H9 (cell line): Measurements from ENCODE around the gene PPCDC. TPM values are rescaled to one million over a fixed set of nuclear protein-coding genes. Genes with fewer than 3 reads are reported as not detected.

Experiments used
- DNase-seq: peaks from one replicate; pipeline ENCODE4 v3.0.0-alpha.2; 2017
- H2AFZ ChIP-seq: one replicate; pipeline ENCODE4 v1.6.1; 2013; ENCODE audit warnings: mild to moderate bottlenecking, low read length, control low read depth, moderate library complexity
- H2AK5ac ChIP-seq: 2 replicates; pipeline ENCODE4 v1.6.1; 2013; ENCODE audit warnings: low read length, control low read depth, mixed read lengths; ENCODE audit not compliant: insufficient read length
- H2BK120ac ChIP-seq: one replicate; pipeline ENCODE4 v1.6.1; 2013; ENCODE audit warnings: low read depth, mild to moderate bottlenecking, low read length, control low read depth, inconsistent platforms; ENCODE audit not compliant: poor library complexity, severe bottlenecking
- H2BK12ac ChIP-seq: 2 replicates; pipeline ENCODE4 v1.6.1; 2013; ENCODE audit warnings: low read length, control low read depth, mixed read lengths, low read depth; ENCODE audit not compliant: insufficient read length
- H2BK15ac ChIP-seq: 2 replicates; pipeline ENCODE4 v1.6.1; 2013; ENCODE audit warnings: low read depth, low read length, control low read depth
- H2BK20ac ChIP-seq: one replicate; pipeline ENCODE4 v1.6.1; 2013; ENCODE audit warnings: low read depth, mild to moderate bottlenecking, low read length, control low read depth, inconsistent platforms; ENCODE audit not compliant: poor library complexity, severe bottlenecking
- H2BK5ac ChIP-seq: 2 replicates; pipeline ENCODE4 v1.6.1; 2013; ENCODE audit warnings: low read length, control low read depth, mixed read lengths; ENCODE audit not compliant: insufficient read length
- H3K14ac ChIP-seq: 2 replicates; pipeline ENCODE4 v1.6.1; 2013; ENCODE audit warnings: low read length, control low read depth; ENCODE audit not compliant: insufficient read depth
- H3K18ac ChIP-seq: 2 replicates; pipeline ENCODE4 v1.6.1; 2013; ENCODE audit warnings: low read depth, mild to moderate bottlenecking, mixed read lengths, low read length, control low read depth; ENCODE audit not compliant: insufficient read length
- H3K23ac ChIP-seq: 2 replicates; pipeline ENCODE4 v1.6.1; 2013; ENCODE audit warnings: low read length, control low read depth, mixed read lengths, low read depth; ENCODE audit not compliant: insufficient read length
- H3K23me2 ChIP-seq: 2 replicates; pipeline ENCODE4 v1.6.1; 2013; ENCODE audit warnings: low read depth, mild to moderate bottlenecking, mixed read lengths, low read length, control low read depth; ENCODE audit not compliant: insufficient read length, poor library complexity, severe bottlenecking
- H3K27ac ChIP-seq: 2 replicates; pipeline ENCODE4 v1.5.1; 2013; ENCODE audit warnings: low read length, control low read depth, mixed read lengths, low read depth; ENCODE audit not compliant: insufficient read length
- H3K27me3 ChIP-seq: 2 replicates; pipeline ENCODE4 v1.6.1; 2013; ENCODE audit warnings: low read length, control low read depth, inconsistent platforms; ENCODE audit not compliant: insufficient read depth
- H3K4ac ChIP-seq: 2 replicates; pipeline ENCODE4 v1.6.1; 2013; ENCODE audit warnings: low read depth, mild to moderate bottlenecking, control low read depth, inconsistent platforms, low read length, moderate library complexity
- H3K4me1 ChIP-seq: 2 replicates; pipeline ENCODE4 v1.6.1; 2013; ENCODE audit warnings: low read length, control low read depth, inconsistent platforms; ENCODE audit not compliant: insufficient read depth
- H3K4me2 ChIP-seq: 2 replicates; pipeline ENCODE4 v1.6.1; 2013; ENCODE audit warnings: low read length, control low read depth, mixed read lengths; ENCODE audit not compliant: insufficient read length, insufficient read depth
- H3K56ac ChIP-seq: 2 replicates; pipeline ENCODE4 v1.6.1; 2013; ENCODE audit warnings: low read depth, mild to moderate bottlenecking, mixed read lengths, low read length, control low read depth; ENCODE audit not compliant: insufficient read length
- H3K79me1 ChIP-seq: 2 replicates; pipeline ENCODE4 v1.6.1; 2013; ENCODE audit warnings: low read depth, mild to moderate bottlenecking, moderate library complexity, low read length, control low read depth, inconsistent platforms; ENCODE audit not compliant: insufficient read depth, poor library complexity, severe bottlenecking
- H3K79me2 ChIP-seq: 2 replicates; pipeline ENCODE4 v1.6.1; 2013; ENCODE audit warnings: low read length, control low read depth, inconsistent platforms; ENCODE audit not compliant: insufficient read depth
- H3K9ac ChIP-seq: 2 replicates; pipeline ENCODE4 v1.6.1; 2013; ENCODE audit warnings: low read length, control low read depth, mixed read lengths; ENCODE audit not compliant: insufficient read length; ENCODE audit errors: extremely low read depth
- H3K9me3 ChIP-seq: one replicate; pipeline ENCODE4 v1.6.1; 2013; ENCODE audit warnings: low read depth, low read length, inconsistent platforms; ENCODE audit not compliant: control insufficient read depth
- H3T11ph ChIP-seq: one replicate; pipeline ENCODE4 v1.6.1; 2013; ENCODE audit warnings: mild to moderate bottlenecking, low read length, control low read depth, inconsistent platforms
- H4K20me1 ChIP-seq: one replicate; pipeline ENCODE4 v1.6.1; 2013; ENCODE audit not compliant: control insufficient read depth, insufficient read length, insufficient read depth
- H4K5ac ChIP-seq: 2 replicates; pipeline ENCODE4 v1.6.1; 2013; ENCODE audit warnings: low read depth, mild to moderate bottlenecking, mixed read lengths, low read length, control low read depth; ENCODE audit not compliant: insufficient read length
- H4K8ac ChIP-seq: replicated peaks from 2 replicates; pipeline ENCODE4 v1.6.1; 2013; ENCODE audit warnings: low read length, control low read depth, mixed read lengths, low read depth; ENCODE audit not compliant: insufficient read length
- H4K91ac ChIP-seq: 2 replicates; pipeline ENCODE4 v1.6.1; 2013; ENCODE audit warnings: low read depth, mild to moderate bottlenecking, moderate library complexity, mixed read lengths, low read length, control low read depth; ENCODE audit not compliant: insufficient read length
- H3K27ac Mint-ChIP-seq, 3 experiments: 2 replicates in 2 of 3; 3 replicates in 1 of 3; pipeline ENCODE4 v1.8.0; 2020 to 2021; ENCODE audit warnings: mixed read lengths in 3 of 3, mild to moderate bottlenecking in 1 of 3, moderate library complexity in 1 of 3
- H3K27me3 Mint-ChIP-seq: 2 replicates; pipeline ENCODE4 v1.8.0; 2021; ENCODE audit warnings: low read depth, mild to moderate bottlenecking, moderate library complexity, mixed read lengths
- H3K36me3 Mint-ChIP-seq, 3 experiments: 2 replicates in 2 of 3; 3 replicates in 1 of 3; pipeline ENCODE4 v1.8.0; 2020 to 2021; ENCODE audit warnings: low read depth in 3 of 3, mixed read lengths in 3 of 3; ENCODE audit not compliant: insufficient read depth in 1 of 3
- H3K4me1 Mint-ChIP-seq, 2 experiments: 2 replicates each; pipeline ENCODE4 v1.8.0; 2020; ENCODE audit warnings: mixed read lengths in 2 of 2
- H3K4me3 Mint-ChIP-seq, 2 experiments: 2 replicates in 1 of 2; 3 replicates in 1 of 2; pipeline ENCODE4 v1.8.0; 2020 to 2021; ENCODE audit warnings: mild to moderate bottlenecking in 2 of 2, mixed read lengths in 2 of 2, moderate library complexity in 1 of 2
- H3K9me3 Mint-ChIP-seq, 2 experiments: 2 replicates in 1 of 2; 3 replicates in 1 of 2; pipeline ENCODE4 v1.8.0; 2020; ENCODE audit warnings: mild to moderate bottlenecking in 2 of 2, mixed read lengths in 2 of 2, moderate library complexity in 1 of 2
- CTCF ChIP-seq: fragments of 200-600 bp; sonication (generic); conservative IDR thresholded peaks from 3 replicates; pipeline ENCODE4 v1.8.0; 2021; ENCODE audit warnings: antibody characterized with exemption, mild to moderate bottlenecking
- WGBS: extraction: QIAGEN DNeasy Blood & Tissue Kit; methylation state at CpG from one replicate; pipeline ENCODE4 v1.1.7; 2013; ENCODE audit warnings: missing lambda C conversion rate, low lambda C conversion rate, mixed read lengths; ENCODE audit not compliant: insufficient read length; ENCODE audit errors: extremely low coverage; 5-methylcytosine and 5-hydroxymethylcytosine counted together
- total RNA-seq: library from RNA; stranded (reverse); gene quantifications from 2 replicates; pipeline ENCODE4 v1.2.1, GENCODE V29; 2021

The PPCDC gene
- total RNA-seq, 1 experiment from 2014 or later: 17.6 TPM

GRCh38 chr15:74982183-74982582 lies 41.2 kb upstream of the PPCDC start:
- H2BK15ac ChIP-seq: no peak overlapping the region
- no peak overlapping the region for H3T11ph ChIP-seq
- no peak overlapping the region for H2BK5ac ChIP-seq
- H3K9ac ChIP-seq: no peak overlapping the region
- H4K8ac ChIP-seq: no peak overlapping the region
- no peak overlapping the region for H3K4me3 Mint-ChIP-seq
- no peak overlapping the region for H4K5ac ChIP-seq
- no peak overlapping the region for H3K56ac ChIP-seq
- no peaks in the 10 kb centered on the region for H3K9me3 ChIP-seq
- no peak overlapping the region for H2AK5ac ChIP-seq
- H2BK12ac ChIP-seq: no peak overlapping the region
- H3K23me2 ChIP-seq: no peaks in the 10 kb centered on the region
- WGBS: no CpG with 5 or more reads among the region's 5 CpGs
- H3K4me2 ChIP-seq: no peak overlapping the region
- peaks cover 19% of the 10 kb centered on the region for H3K27me3 Mint-ChIP-seq
- H3K36me3 Mint-ChIP-seq: no peaks in the 10 kb centered on the region
- TF ChIP-seq CTCF: no peak
- no peaks in the 10 kb centered on the region for H3K79me2 ChIP-seq
- H3K4me1 ChIP-seq: no peaks in the 10 kb centered on the region
- DNase-seq: no peak
- no peaks in the 10 kb centered on the region for H3K79me1 ChIP-seq
- H2AFZ ChIP-seq: no peak overlapping the region
- peaks cover 0 to 3% of the 10 kb centered on the region in 2 experiments; a peak in 1 of 5 replicates for H3K9me3 Mint-ChIP-seq
- no peak overlapping the region for H3K27ac Mint-ChIP-seq
- H3K27ac ChIP-seq: no peak overlapping the region
- no peak overlapping the region for H3K4ac ChIP-seq
- H4K20me1 ChIP-seq: no peaks in the 10 kb centered on the region
- H3K14ac ChIP-seq: no peak overlapping the region
- no peak overlapping the region for H3K23ac ChIP-seq
- H4K91ac ChIP-seq: no peak overlapping the region
- no peaks in the 10 kb centered on the region for H3K27me3 ChIP-seq
- H3K4me1 Mint-ChIP-seq: peaks cover 6 to 29% of the 10 kb centered on the region in 2 experiments
- H2BK120ac ChIP-seq: no peak overlapping the region
- no peak overlapping the region for H2BK20ac ChIP-seq
- H3K18ac ChIP-seq: no peak overlapping the region
